VCaP (cell line): ENCODE results near the gene TOB1.

Experiments
- H3K27ac ChIP-seq: fragments of 450-650 bp; 2 replicates; pipeline ENCODE4 v1.5.1; 2017
- TF ChIP-seq, protein P1 (sequence below): fragments of 450-650 bp; conservative IDR thresholded peaks from 2 replicates; pipeline ENCODE4 v1.5.1; 2017; ENCODE audit warnings: mild to moderate bottlenecking, moderate library complexity

The TOB1 gene

DNA sequence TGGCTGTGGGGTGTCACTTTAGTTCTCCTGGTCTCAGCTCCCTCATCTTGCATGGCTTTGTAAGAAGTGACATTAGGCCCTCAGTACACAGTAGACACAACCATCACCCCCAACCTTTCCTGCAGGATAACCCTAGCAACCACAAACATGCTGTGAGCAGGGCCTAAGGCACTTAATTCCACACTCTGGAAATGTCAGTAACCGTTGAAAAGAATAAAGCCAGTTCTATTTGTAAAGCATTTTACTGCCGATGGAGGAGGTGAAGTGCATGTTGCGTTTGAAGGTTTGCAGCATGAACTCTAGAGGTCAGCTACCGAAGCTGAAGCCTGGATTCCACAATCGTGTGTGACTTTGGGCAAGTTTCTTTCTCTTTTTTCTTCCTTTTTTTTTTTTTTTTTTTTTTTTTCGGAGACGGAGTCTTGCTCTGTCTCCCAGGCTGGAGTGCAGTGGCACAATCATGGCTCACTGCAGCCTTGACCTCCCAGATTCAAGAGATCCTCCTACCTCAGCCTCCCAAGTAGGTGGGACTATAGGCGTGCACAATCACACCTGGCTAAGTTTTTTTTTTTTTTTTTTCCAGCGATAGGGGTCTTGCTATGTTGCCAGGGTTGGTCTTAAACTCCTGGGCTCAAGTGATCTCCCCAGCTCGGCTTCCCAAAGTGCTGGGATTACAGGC lies 26.1 kb upstream of the TOB1 start:
- no peak overlapping the region for H3K27ac ChIP-seq
- TF ChIP-seq, protein P1, sequence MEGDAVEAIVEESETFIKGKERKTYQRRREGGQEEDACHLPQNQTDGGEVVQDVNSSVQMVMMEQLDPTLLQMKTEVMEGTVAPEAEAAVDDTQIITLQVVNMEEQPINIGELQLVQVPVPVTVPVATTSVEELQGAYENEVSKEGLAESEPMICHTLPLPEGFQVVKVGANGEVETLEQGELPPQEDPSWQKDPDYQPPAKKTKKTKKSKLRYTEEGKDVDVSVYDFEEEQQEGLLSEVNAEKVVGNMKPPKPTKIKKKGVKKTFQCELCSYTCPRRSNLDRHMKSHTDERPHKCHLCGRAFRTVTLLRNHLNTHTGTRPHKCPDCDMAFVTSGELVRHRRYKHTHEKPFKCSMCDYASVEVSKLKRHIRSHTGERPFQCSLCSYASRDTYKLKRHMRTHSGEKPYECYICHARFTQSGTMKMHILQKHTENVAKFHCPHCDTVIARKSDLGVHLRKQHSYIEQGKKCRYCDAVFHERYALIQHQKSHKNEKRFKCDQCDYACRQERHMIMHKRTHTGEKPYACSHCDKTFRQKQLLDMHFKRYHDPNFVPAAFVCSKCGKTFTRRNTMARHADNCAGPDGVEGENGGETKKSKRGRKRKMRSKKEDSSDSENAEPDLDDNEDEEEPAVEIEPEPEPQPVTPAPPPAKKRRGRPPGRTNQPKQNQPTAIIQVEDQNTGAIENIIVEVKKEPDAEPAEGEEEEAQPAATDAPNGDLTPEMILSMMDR: no peak

DNA sequence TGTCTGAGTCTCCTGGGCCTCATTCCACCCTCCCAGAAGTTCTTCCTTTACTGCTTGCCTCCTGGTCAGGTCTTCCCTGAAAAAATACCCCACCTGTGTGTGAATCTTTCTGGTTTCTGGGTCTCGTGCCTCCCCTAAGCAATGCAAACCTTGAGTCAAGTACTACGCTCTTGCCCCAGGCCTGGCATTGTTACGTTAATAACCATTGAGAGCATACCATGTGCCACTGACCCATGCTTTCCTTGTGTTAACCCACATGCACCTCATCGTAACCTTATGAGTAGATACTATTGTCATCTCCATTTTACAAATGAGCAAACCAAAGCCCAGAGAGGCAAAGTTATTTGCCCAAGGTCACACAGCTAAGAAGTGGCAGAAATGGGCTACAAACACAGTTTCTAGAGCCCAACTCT lies 25.4 kb upstream of the TOB1 start:
- TF ChIP-seq, protein P1: no peak

DNA sequence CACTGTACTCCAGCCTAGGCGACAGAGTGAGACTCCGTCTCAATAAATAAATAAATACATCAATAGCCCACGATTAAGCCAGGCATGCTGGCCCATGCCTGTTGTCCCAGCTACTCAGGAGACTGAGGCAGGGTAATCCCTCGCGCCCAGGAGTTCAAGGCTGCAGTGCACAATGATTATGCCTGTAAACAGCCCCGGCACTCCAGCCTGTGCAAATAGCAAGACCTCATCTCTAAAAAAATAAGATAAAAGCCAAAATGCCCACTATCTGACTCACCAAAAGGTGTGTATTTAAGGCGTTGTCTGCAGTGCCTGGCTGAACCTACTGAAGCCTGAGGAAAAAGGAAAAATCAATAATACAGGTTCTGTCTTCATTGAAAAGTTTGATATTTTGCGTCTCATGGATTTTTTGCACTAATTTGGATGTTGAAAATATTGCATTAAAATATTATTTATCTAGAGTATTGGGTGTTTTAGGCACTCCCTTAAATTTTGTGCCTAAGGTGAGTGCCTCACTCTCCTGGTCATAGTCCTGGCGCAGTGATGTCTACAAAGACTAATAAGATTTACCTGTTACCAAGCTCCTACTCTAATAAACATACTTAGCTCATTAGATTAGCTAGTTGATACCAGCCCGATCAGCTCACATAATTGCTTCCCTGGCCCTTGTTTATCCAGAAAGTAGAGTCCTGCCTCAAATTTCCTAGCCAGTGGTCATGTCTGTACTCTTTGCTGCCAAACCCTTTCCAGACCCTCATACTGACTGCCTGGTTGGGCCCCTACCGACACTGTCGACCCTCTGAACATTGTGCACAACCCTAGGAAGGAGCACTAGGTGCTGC lies 24.7 kb upstream of the TOB1 start:
- TF ChIP-seq, protein P1: no peak
- H3K27ac ChIP-seq: no peak overlapping the region

More for the DNA sequence above, 25.4 kb upstream of the TOB1 start:
- H3K27ac ChIP-seq: no peak overlapping the region

DNA sequence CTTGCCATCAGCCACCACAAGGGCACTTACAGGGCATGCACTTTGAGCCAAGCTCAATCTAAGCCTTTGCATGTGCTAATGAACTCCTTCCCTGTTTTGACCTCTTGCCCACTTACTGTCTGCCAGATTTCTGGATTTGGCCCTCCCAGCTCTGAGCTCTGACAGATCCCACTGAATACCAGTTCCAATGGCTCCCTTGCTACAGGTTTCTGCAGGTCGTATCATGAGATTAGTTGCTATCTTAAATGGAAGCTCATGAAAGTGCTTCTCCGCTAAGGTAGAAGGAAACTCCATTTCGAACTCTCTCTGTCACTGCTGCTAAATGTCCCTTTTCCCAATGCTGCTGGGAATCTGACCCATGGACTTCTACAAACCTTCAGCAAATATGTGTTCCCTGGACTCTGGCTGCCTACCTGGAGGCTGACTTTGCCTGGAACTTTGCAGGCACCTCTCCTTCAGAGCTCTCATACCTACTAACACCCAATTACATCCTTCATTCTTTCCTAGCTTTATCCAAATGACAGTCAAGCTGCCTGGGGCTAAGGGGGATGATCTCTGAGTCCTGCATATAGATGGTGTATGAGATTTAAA lies 23.5 kb upstream of the TOB1 start:
- H3K27ac ChIP-seq: no peak overlapping the region
- TF ChIP-seq, protein P1: 0 out of 2 replicates have a peak, but pooled peaks have one; percentile 6

DNA sequence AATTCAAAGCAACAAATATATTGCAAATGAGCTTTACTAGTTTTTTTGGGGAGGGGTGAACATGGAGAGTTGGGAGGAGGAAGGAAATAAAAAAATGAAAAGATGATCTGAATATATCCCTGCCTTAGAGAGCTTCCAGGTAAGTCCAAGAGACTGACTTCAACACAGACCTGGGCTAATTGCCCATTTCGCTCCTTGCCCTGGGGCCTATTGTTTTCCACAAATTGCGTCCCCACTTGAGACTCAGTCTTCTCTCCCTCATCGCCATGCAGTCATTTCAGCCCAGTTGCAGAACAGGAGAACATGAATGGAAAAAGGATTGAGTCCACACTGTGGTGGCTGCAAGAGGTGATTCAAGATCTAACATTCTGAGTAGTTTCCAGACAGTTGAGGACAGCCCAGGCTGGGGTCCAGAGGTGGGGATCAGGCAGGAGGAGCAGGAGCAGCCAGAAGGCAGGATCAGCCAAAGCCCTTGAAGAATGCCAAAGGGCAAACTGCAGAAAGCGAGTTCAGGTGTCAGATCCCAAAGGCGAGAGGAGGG lies 21.6 kb upstream of the TOB1 start:
- TF ChIP-seq, protein P1: no peak
- H3K27ac ChIP-seq: no peak overlapping the region

- TF ChIP-seq, protein P1: no peak
- H3K27ac ChIP-seq: no peak overlapping the region
Observed at GRCh38 chr17:50884439-50885311, 18.5 kb upstream of the TOB1 start.
